IMR-90 (cell line): ENCODE results near the gene LTO1. TPM values are rescaled to one million over a fixed set of nuclear protein-coding genes. Genes with fewer than 3 reads are reported as not detected.

ENCODE experiments used
- ATAC-seq: fragments of 200-7000 bp; cut with Tn5 transposase; 2 replicates; pipeline ENCODE4 v1.9.1; 2020; ENCODE audit warnings: low read depth, mild to moderate bottlenecking, moderate library complexity
- BruUV-seq: library from RNA; stranded (reverse); fragments of 400-500 nt; replicated peaks from 2 replicates; lab custom pipeline; 2021; lab: Mats Ljungman, UMichigan
- CTCF ChIA-PET: fragments of 300-600 bp; formaldehyde crosslinking; extraction: SDS; loops from one replicate; lab custom pipeline; 2021; ENCODE audit warnings: antibody characterized with exemption; lab: Yijun Ruan, JAX
- POLR2A ChIA-PET: fragments of 300-600 bp; sonication (Branson Sonifier 250); formaldehyde crosslinking; loops from one replicate; lab custom pipeline; 2022; ENCODE audit warnings: antibody characterized with exemption; ENCODE audit not compliant: unreplicated experiment; lab: Charles Lee
- DNase-seq: peaks from one replicate; pipeline ENCODE4 v3.0.0; 2013
- H2AFZ ChIP-seq: replicated peaks from 2 replicates; pipeline ENCODE3; 2013; ENCODE audit warnings: low read length, mild to moderate bottlenecking; ENCODE audit not compliant: poor library complexity
- H2AK5ac ChIP-seq: 2 replicates; pipeline ENCODE4 v1.6.1; 2013; ENCODE audit warnings: low read depth, low read length, inconsistent platforms
- H2AK9ac ChIP-seq: replicated peaks from 2 replicates; pipeline ENCODE3; 2013; ENCODE audit warnings: mild to moderate bottlenecking, low read depth, low read length, moderate library complexity; ENCODE audit not compliant: poor library complexity
- H2BK120ac ChIP-seq: 2 replicates; pipeline ENCODE4 v1.6.1; 2013; ENCODE audit warnings: low read depth, low read length, inconsistent platforms
- H2BK15ac ChIP-seq: 3 replicates; pipeline ENCODE4 v1.6.1; 2013; ENCODE audit warnings: low read depth, low read length, inconsistent platforms
- H2BK20ac ChIP-seq: 2 replicates; pipeline ENCODE4 v1.6.1; 2013; ENCODE audit warnings: low read depth, mild to moderate bottlenecking, inconsistent platforms, low read length, moderate library complexity
- H2BK5ac ChIP-seq: 2 replicates; pipeline ENCODE4 v1.6.1; 2013; ENCODE audit warnings: mild to moderate bottlenecking, low read depth, low read length, inconsistent platforms; ENCODE audit not compliant: poor library complexity, severe bottlenecking
- H3K14ac ChIP-seq: replicated peaks from 2 replicates; pipeline ENCODE4 v1.6.1; 2013; ENCODE audit warnings: low read depth, low read length, inconsistent platforms
- H3K18ac ChIP-seq: 2 replicates; pipeline ENCODE4 v1.6.1; 2013; ENCODE audit warnings: low read depth, low read length, control low read depth
- H3K23ac ChIP-seq: 2 replicates; pipeline ENCODE4 v1.6.1; 2013; ENCODE audit warnings: low read depth, low read length, inconsistent platforms
- H3K27ac ChIP-seq: 2 replicates; pipeline ENCODE4 v1.5.1; 2013; ENCODE audit warnings: mild to moderate bottlenecking, control low read depth, low read length; ENCODE audit not compliant: insufficient read depth
- H3K27me3 ChIP-seq: 2 replicates; pipeline ENCODE4 v1.6.1; 2013; ENCODE audit warnings: low read length; ENCODE audit not compliant: control insufficient read depth, insufficient read depth
- H3K36me3 ChIP-seq: 2 replicates; pipeline ENCODE4 v1.6.1; 2013; ENCODE audit warnings: low read length, mixed read lengths; ENCODE audit not compliant: control insufficient read depth, insufficient read depth
- H3K4ac ChIP-seq: 2 replicates; pipeline ENCODE4 v1.6.1; 2013; ENCODE audit warnings: low read depth, low read length, inconsistent platforms
- H3K4me1 ChIP-seq: 2 replicates; pipeline ENCODE4 v1.6.1; 2013; ENCODE audit warnings: low read length, mixed read lengths; ENCODE audit not compliant: control insufficient read depth, insufficient read depth
- H3K4me2 ChIP-seq: 2 replicates; pipeline ENCODE4 v1.6.1; 2013; ENCODE audit warnings: low read depth, mild to moderate bottlenecking, control low read depth, low read length, moderate library complexity
- H3K4me3 ChIP-seq: 2 replicates; pipeline ENCODE4 v1.5.1; 2013; ENCODE audit warnings: low read depth, mild to moderate bottlenecking, control low read depth, low read length, moderate library complexity; ENCODE audit not compliant: insufficient read depth
- H3K56ac ChIP-seq: 2 replicates; pipeline ENCODE4 v1.6.1; 2013; ENCODE audit warnings: low read length, inconsistent platforms; ENCODE audit not compliant: insufficient read depth; ENCODE audit errors: extremely low read depth
- H3K79me1 ChIP-seq, 2 experiments: 2 replicates each; pipeline ENCODE4 v1.6.1; 2013; ENCODE audit warnings: low read length in 2 of 2, inconsistent platforms in 1 of 2, low read depth in 1 of 2
- H3K9ac ChIP-seq: 2 replicates; pipeline ENCODE4 v1.6.1; 2013; ENCODE audit warnings: low read depth, low read length, control low read depth
- H3K9me1 ChIP-seq: 2 replicates; pipeline ENCODE4 v1.6.1; 2013; ENCODE audit warnings: low read length, inconsistent platforms; ENCODE audit not compliant: insufficient read depth
- H3K9me3 ChIP-seq: 2 replicates; pipeline ENCODE4 v1.6.1; 2013; ENCODE audit warnings: low read length; ENCODE audit not compliant: control insufficient read depth, insufficient read depth
- H4K20me1 ChIP-seq: 2 replicates; pipeline ENCODE4 v1.6.1; 2013; ENCODE audit warnings: low read length, inconsistent platforms; ENCODE audit not compliant: insufficient read depth
- H4K5ac ChIP-seq: 2 replicates; pipeline ENCODE4 v1.6.1; 2013; ENCODE audit warnings: mild to moderate bottlenecking, low read depth, low read length, control low read depth
- H4K8ac ChIP-seq, 2 experiments: 2 replicates each; pipeline ENCODE4 v1.6.1; 2013; ENCODE audit warnings: low read depth in 2 of 2, low read length in 2 of 2, control low read depth in 1 of 2, inconsistent platforms in 1 of 2
- H4K91ac ChIP-seq: 2 replicates; pipeline ENCODE4 v1.6.1; 2013; ENCODE audit warnings: low read depth, low read length, inconsistent platforms; ENCODE audit not compliant: insufficient read depth
- BHLHE40 ChIP-seq: fragments of 150-350 bp; IDR thresholded peaks from 2 replicates; pipeline ENCODE4 v1.6.1; 2016; ENCODE audit warnings: mild to moderate bottlenecking, low read depth, low read length
- MAZ ChIP-seq: IDR thresholded peaks from 2 replicates; pipeline ENCODE4 v1.6.1; 2012; ENCODE audit warnings: low read depth, mild to moderate bottlenecking, low read length, improper control_type of control experiment, moderate library complexity, borderline replicate concordance
- WGBS, 2 experiments: methylation state at CpG; one replicate each; pipeline versions ENCODE4 v1.1.5 to v1.1.7; 2013; ENCODE audit warnings: missing lambda C conversion rate in 2 of 2; ENCODE audit not compliant: insufficient read length in 1 of 2; ENCODE audit errors: extremely low coverage in 2 of 2; 5-methylcytosine and 5-hydroxymethylcytosine counted together
- dilution Hi-C: fragments of 300-500 bp; cut with HindIII; formaldehyde crosslinking; loops from one replicate; pipeline ENCODE4 v1.14.3; 2018; ENCODE audit warnings: low sequenced_read_pairs; ENCODE audit not compliant: unreplicated experiment
- in situ Hi-C: fragments of 300-500 bp; cut with MboI; formaldehyde crosslinking; loops from 3 replicates; pipeline ENCODE4 v1.14.3; 2019; ENCODE audit warnings: low sequenced_read_pairs, inconsistent platforms, mixed read lengths
- intact Hi-C: fragments of 100-400 bp; cut with micrococcal nuclease; formaldehyde crosslinking; loops from 2 replicates; pipeline ENCODE4 v1.10.0; 2022
- polyA plus RNA-seq, 3 experiments: library from polyadenylated mRNA; depleted of rRNA; stranded (reverse); fragments of >200 nt; gene quantifications; 2 replicates each; pipeline ENCODE4 v1.2.3, GENCODE V29; 2012; ENCODE audit warnings: low replicate concordance in 1 of 3
- total RNA-seq: library from RNA; depleted of rRNA; stranded (reverse); fragments of >200 nt; gene quantifications from 2 replicates; pipeline ENCODE4 v1.2.3, GENCODE V29; 2012

The LTO1 gene
- total and polyA plus RNA-seq, 2 of the 4 experiments (the other 2 are of a cell fraction) = 8.2 to 23.5 TPM

DNA sequence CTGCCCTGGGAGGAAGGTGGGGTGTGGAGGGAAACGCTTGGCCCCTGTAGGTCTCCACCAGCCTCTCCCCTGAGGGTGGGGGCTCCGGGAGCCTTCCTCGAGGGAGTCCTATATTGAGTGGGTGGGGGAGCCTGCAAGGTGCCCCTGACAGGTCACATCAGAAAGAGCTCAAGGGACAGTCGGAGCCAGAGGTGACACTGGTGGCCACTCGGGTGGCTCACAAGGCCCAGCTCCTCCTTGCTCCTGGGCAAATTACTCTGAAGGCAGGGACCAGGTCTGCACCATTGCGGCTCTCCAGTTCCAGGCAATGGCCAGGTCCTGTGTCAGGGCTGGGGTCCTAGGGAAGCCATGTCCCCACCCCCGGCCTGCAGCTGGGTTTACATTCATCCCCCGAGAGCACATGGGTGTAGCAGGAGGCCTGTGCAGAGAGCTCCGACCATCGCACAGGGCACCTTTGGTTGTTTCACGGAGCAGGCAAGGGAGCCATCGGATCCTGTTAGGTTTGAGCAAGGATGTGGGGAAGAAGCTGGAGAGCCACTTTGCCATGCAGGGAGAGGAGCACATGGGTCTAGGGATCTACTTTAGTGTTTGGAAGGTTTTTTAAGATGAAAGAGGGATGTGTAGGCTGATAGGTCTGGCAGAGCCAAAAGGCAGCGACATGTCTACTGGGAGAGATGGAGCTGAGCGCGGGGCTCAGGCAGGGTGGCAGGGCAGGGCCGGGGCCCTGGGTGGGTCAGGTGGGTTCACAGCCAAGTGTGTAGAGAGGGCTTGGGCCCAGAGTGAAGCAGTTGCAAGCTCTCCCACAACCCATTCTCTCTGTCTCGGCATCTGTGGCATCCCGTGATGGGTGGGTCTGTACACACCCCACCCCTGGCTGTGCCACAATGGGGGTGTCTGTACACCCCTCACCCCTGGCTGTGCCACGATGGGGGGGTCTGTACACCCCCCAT is 19.4 kb downstream of the LTO1 start:
- no peak overlapping the region for H3K23ac ChIP-seq
- ATAC-seq (peak; percentile 18), DNase-seq (peak; percentile 36)
- H3K4me3 ChIP-seq = no peak overlapping the region
- H3K9me1 ChIP-seq = no peaks in the 10 kb centered on the region
- WGBS, 2 experiments = no CpG with 5 or more reads among the region's 19 CpGs
- H3K9me3 ChIP-seq = no peaks in the 10 kb centered on the region
- H3K56ac ChIP-seq = no peak overlapping the region
- H3K14ac ChIP-seq = no peak overlapping the region
- intact Hi-C loops (no loop called here), dilution Hi-C loops (no loop called here), in situ Hi-C loops (loop anchor here (25.0 kb wide), 2 partner anchors 718 to 1043 kb away; no protein-coding TSS in a partner anchor)
- H3K4me1 ChIP-seq = peaks cover 13% of the 10 kb centered on the region; the same call in 1 of the 2 replicates
- H3K4me2 ChIP-seq = no peak overlapping the region
- H4K20me1 ChIP-seq = peaks cover 54% of the 10 kb centered on the region
- H4K91ac ChIP-seq = no peak overlapping the region
- no peak overlapping the region for H2AK9ac ChIP-seq
- H4K5ac ChIP-seq = no peak overlapping the region
- H2AK5ac ChIP-seq = peak overlapping the region; percentile 38; the same call in 1 of the 2 replicates
- H2AFZ ChIP-seq = peak overlapping the region; percentile 36
- H3K27ac ChIP-seq = no peak overlapping the region
- CTCF ChIA-PET = interaction anchor here (1.9 kb wide), 1 partner anchor 11 kb away, joined by 4 read pairs; no protein-coding TSS in a partner anchor
- no peak overlapping the region for H2BK5ac ChIP-seq
- no peak overlapping the region for H3K4ac ChIP-seq
- no peak overlapping the region for H2BK15ac ChIP-seq
- no peak overlapping the region for H2BK120ac ChIP-seq
- H4K8ac ChIP-seq = no peak overlapping the region
- H3K9ac ChIP-seq = no peak overlapping the region
- no peak overlapping the region for H3K18ac ChIP-seq
- no TSS peak for BruUV-seq
- H2BK20ac ChIP-seq = no peak overlapping the region
- POLR2A ChIA-PET = no interaction called here
- peaks cover 0 to 20% of the 10 kb centered on the region in 2 experiments; a peak in 2 of 4 replicates for H3K79me1 ChIP-seq
- H3K36me3 ChIP-seq = peaks cover 30% of the 10 kb centered on the region
- TF ChIP-seq MAZ (peak; percentile 7; the same call in 1 of the 2 replicates), BHLHE40 (no peak)
- no peaks in the 10 kb centered on the region for H3K27me3 ChIP-seq
